Measurements from ENCODE around the gene DSCAML1. TPM values are rescaled to one million over a fixed set of nuclear protein-coding genes. Genes with fewer than 3 reads are reported as not detected.

The DSCAML1 gene
- total and polyA plus RNA-seq, 12 donors, result 0.16 to 1.5 (median 0.57) TPM

- H3K27ac ChIP-seq, result no peak overlapping the region
- no peaks in the 10 kb centered on the region for H3K4me1 ChIP-seq
- H3K4me3 ChIP-seq, result no peak overlapping the region
- DNase-seq, result no peak
- no peaks in the 10 kb centered on the region for H3K36me3 ChIP-seq
- no peak for TF ChIP-seq CTCF (IDR thresholded peaks at IDR 0.05)
- no peaks in the 10 kb centered on the region for H3K9me3 ChIP-seq
- intact Hi-C loops (cut with DNase I), result loop anchor here in 1 of 10 donors (10.0 kb wide), 1 partner anchor 59 kb away; no protein-coding TSS in a partner anchor
- WGBS, 2 donors, result 89 to 96% methylated on average over 7 of the region's 7 CpGs
- peaks cover 0 to 12% (median 0%) of the 10 kb centered on the region in 7 donors for H3K27me3 ChIP-seq
- ATAC-seq, result no peak
Observed at GRCh38 chr11:117563556-117563955, 233.5 kb downstream of the DSCAML1 start.

GRCh38 chr11:117562136-117562535, 234.9 kb downstream of the DSCAML1 start:
- no peak for ATAC-seq
- no peaks in the 10 kb centered on the region for H3K36me3 ChIP-seq
- no peaks in the 10 kb centered on the region for H3K9me3 ChIP-seq
- no peak for DNase-seq
- H3K4me1 ChIP-seq, result no peaks in the 10 kb centered on the region
- peaks cover 0 to 12% (median 0%) of the 10 kb centered on the region in 7 donors for H3K27me3 ChIP-seq
- no peak overlapping the region for H3K27ac ChIP-seq
- 59 to 63% methylated on average over 6 of the region's 6 CpGs for WGBS, 2 donors
- TF ChIP-seq CTCF (IDR thresholded peaks at IDR 0.05), result no peak
- intact Hi-C loops (cut with DNase I), result loop anchor here in 1 of 10 donors (10.0 kb wide), 1 partner anchor 57 kb away; no protein-coding TSS in a partner anchor
- H3K4me3 ChIP-seq, result no peak overlapping the region

- Histone ChIP-seq H3K4me3 (no peak overlapping the region), H3K4me1 (no peaks in the 10 kb centered on the region), H3K27me3 (peaks cover 0 to 12% (median 0%) of the 10 kb centered on the region in 7 donors), H3K27ac (no peak overlapping the region), H3K9me3 (no peaks in the 10 kb centered on the region), H3K36me3 (no peaks in the 10 kb centered on the region)
- WGBS, 2 donors, result 89 to 91% methylated on average over 5 of the region's 5 CpGs
- DNase-seq (no peak), ATAC-seq (no peak)
- intact Hi-C loops (cut with DNase I), result loop anchor here in 1 of 10 donors (10.0 kb wide), 1 partner anchor 56 kb away; no protein-coding TSS in a partner anchor
- TF ChIP-seq CTCF (IDR thresholded peaks at IDR 0.05), result no peak
Observed at GRCh38 chr11:117560780-117561530, 236.1 kb downstream of the DSCAML1 start.

- Histone ChIP-seq H3K36me3 (no peaks in the 10 kb centered on the region), H3K9me3 (no peaks in the 10 kb centered on the region), H3K27ac (no peak overlapping the region), H3K4me1 (no peaks in the 10 kb centered on the region), H3K27me3 (peaks cover 0 to 7% (median 0%) of the 10 kb centered on the region in 7 donors), H3K4me3 (no peak overlapping the region)
- no peak for ATAC-seq
- TF ChIP-seq CTCF (IDR thresholded peaks at IDR 0.05), result no peak
- DNase-seq, result no peak
- WGBS, 2 donors, result 77 to 80% methylated on average over 5 of the region's 5 CpGs
- intact Hi-C loops (cut with DNase I), result loop anchor here in 1 of 10 donors (10.0 kb wide), 1 partner anchor 55 kb away; no protein-coding TSS in a partner anchor
Observed at GRCh38 chr11:117559698-117560097, 237.3 kb downstream of the DSCAML1 start.

Measured in heart right ventricle (tissue), 16 donors.